Measurements from ENCODE around the gene AQP2.

The AQP2 gene

DNA sequence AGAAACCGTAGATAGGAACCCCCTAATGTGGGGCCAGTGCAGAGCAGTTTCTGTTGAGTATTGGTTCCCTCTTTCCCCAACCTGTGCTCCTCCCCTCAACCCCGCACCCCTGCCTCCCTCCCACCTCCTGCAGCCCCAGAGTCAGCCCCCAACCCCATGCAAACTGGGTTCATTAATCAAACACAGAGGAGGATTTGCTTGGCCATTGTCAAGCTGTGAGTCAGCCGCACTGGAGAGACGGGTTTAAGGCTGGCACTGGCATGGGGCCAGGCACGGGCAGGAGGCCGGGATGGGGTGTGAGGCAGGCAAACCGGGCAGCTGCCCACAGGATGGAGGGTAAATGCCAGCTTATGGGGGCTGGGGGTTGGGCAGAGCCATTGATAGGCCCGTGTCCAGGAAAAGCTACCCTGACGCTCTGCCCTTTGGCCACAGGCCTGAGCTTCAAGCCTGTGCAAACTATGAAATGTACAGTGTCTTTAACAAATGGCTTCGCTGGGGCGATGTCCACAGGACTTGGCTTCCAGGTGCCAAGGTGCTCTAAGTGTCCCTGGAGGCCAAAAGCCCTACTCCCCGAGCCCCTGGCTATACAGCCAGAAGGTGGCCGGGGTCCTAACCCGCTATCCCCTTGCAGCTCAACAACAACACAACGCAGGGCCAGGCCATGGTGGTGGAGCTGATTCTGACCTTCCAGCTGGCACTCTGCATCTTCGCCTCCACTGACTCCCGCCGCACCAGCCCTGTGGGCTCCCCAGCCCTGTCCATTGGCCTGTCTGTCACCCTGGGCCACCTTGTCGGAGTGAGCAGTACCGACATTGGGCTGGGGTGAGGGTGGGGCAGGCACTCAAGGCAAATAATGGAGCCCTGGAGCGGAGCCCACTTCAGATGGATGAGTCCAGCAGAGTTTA lies 12.6 kb downstream of the AQP2 start:
- peak in 30 of 42 donors; percentile 32 to 88 (median 60) for DNase-seq
- intact Hi-C loops (cut with DNase I), result loop anchor here (5.0 to 10.0 kb wide), 2 partner anchors 56 to 212 kb away; no protein-coding TSS in a partner anchor

DNA sequence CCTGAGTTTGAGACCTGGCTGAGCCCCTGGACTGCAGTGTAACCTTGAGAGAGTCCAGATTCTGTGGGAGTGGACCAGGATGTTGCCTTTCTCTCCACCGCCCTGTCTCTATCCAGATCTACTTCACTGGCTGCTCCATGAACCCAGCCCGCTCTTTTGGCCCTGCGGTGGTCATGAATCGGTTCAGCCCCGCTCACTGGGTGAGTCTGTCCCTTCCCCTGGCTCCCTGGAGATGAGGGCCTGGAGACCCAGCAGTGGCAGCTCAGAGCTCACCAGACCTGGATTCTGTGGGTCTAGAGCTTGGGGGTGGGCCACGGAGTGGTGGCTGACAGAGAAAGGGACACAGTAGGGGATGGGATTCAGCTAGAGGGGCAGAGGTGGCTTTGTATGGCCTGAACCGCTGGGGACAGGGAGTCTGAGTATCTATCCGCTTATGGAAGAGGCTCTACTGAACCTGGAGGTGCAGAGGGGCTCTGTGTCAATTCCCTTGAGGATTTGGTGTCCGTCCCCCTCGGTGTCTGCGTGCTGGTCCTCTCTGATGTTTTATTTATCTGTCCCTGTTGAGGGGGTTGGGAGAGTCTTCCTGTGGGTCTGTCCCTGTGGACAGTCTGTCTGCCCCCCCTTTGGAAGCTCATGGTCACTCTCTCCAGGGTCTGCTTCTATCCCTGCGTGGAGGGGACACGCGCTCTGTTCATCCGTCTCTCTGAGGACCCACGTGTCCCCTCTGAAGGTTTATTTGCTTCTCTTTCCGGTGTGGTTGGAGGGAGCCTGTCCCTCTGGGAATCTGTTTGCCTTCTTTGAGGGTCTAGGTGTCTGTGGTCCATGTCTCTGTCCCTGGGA lies 13.7 kb downstream of the AQP2 start:
- intact Hi-C loops (cut with DNase I), result loop anchor here (5.0 to 10.0 kb wide), 2 partner anchors 57 to 211 kb away; no protein-coding TSS in a partner anchor
- no peak for DNase-seq

DNA sequence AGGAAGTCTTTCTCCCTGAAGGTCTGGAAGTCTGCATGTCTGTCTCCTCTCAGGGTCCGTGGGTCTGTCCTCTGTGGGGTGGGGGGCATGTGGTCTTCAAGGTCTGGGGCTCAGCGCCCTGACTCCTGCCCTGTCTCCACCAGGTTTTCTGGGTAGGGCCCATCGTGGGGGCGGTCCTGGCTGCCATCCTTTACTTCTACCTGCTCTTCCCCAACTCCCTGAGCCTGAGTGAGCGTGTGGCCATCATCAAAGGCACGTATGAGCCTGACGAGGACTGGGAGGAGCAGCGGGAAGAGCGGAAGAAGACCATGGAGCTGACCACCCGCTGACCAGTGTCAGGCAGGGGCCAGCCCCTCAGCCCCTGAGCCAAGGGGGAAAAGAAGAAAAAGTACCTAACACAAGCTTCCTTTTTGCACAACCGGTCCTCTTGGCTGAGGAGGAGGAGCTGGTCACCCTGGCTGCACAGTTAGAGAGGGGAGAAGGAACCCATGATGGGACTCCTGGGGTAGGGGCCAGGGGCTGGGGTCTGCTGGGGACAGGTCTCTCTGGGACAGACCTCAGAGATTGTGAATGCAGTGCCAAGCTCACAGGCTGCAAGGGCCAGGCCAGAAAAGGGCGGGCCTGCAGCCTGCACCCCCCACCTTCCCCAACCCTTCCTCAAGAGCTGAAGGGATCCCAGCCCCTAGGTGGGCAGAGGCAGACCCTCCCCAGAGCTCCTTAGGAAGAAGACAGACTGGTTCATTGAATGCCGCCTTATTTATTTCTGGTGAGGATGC lies 14.5 kb downstream of the AQP2 start:
- intact Hi-C loops (cut with DNase I), result loop anchor here (5.0 to 10.0 kb wide), 3 partner anchors 58 to 210 kb away; no protein-coding TSS in a partner anchor
- peak in 1 of 42 donors; percentile 7 for DNase-seq

DNA sequence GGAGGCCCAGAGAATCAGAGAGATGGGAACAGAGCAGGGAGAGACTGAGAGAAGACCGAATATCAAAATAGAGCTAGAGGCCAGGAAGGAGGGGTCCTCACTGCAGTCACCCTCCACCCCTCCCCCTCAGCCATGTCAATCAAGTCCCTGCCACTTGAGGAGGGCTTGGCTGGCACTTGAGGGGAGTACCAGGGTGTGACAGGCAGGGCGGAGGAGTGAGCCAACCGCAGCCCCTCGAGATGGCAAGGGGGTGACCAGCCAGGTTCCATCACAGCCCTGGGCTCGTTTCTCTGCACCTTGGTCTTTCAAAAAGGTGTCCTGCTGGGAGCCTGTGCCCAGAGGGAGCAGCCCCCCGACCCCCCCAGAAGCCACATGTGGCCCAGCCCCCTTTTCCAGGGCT lies 15.3 kb downstream of the AQP2 start:
- intact Hi-C loops (cut with DNase I), result loop anchor here (2.0 to 10.0 kb wide), 4 partner anchors 91 to 209 kb away; partner anchors contain the start of gene ASIC1
- peak in 1 of 42 donors; percentile 19 for DNase-seq

DNA sequence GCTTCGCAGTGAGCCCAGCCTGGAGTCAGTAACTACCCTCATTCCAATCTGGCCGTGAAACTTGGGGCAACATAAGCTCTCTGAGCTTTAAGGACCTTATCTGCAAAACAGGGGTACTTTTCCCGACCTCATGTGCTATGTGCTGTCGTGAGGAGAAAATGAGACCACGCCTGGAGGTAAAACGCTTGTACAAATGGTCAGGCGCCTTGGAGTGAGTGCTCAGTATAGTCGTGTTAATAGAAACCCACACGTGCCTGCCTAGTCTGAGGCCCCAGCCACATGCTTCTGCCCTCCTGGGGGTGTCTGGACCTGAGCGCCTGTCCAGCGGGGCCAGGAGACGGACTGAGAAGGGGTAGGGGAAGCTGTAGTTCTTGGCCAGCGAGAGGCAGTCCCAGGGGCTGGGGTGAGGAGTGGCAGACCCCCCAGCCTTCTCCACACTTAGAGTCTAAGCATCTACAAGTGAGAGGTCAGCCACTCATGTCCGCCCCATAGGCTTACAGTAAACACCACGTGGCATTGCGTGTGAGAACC lies 16.0 kb downstream of the AQP2 start:
- intact Hi-C loops (cut with DNase I), result loop anchor here (2.0 to 10.0 kb wide), 4 partner anchors 90 to 208 kb away; partner anchors contain the start of gene ASIC1
- DNase-seq, result peak in 1 of 42 donors; percentile 30

DNA sequence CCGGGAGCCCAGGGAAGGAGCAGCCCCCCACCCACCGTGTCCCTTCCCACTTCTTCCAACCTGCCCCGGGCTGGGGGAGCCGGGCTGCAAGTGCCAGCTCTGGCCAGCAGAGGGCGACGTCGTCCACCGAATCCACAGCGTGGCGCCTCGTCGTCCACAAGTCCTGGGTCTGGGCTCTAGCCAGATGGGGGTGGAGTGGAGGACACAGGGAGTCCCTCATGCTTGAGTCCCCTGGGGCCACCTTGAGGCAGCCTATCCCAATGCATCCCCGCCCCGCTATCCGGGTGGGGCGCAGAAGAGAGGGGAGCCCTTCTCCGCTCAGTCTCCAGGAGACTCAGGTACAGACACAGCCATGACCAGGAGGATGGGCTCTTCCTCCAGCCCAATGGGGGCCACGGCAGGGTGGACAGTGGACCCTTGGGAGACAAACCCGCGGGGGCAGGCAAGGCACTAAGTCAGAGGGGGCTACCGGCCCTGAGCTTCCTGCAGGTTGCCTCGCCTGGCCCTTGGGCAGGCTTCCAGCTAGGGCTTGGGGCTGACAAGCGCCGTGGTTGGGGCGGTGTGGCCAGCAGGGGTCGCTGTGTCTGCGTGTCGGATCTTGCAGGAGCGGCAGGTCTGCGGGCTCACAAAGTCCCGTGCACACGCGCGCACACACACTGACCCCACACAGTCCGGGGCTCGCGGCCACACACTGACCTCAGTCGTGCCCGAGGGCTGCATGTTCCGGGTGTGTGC lies 16.7 kb downstream of the AQP2 start:
- DNase-seq, result peak; percentile 90 to 99 (median 96)
- intact Hi-C loops (cut with DNase I), result loop anchor here (2.0 to 10.0 kb wide), 4 partner anchors 90 to 208 kb away; partner anchors contain the start of gene ASIC1

DNA sequence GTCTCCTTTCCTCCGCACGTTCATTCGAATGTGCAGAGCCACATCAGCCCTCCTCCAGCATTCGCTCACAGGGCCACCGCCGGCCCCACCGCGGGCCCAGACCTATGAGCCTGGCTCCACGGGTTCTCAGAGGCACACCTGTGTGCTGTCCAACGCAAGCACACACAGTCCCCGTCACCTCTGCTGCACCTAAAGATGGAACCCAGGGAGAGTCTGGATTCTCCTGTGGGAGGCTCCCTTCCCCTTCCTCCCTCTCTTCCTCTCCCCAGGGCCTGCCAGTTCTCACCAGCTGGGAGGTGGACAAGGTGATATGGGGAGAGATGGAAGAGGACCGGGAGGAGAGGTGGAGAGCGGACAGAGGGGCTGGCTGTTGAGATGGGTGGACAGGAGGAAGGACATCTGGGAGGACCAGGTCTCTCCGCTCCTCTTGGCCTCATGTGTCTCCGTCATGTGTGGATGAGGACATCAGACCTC lies 17.3 kb downstream of the AQP2 start:
- intact Hi-C loops (cut with DNase I), result loop anchor here (2.0 to 10.0 kb wide), 4 partner anchors 89 to 207 kb away; partner anchors contain the start of gene ASIC1
- no peak for DNase-seq

DNA sequence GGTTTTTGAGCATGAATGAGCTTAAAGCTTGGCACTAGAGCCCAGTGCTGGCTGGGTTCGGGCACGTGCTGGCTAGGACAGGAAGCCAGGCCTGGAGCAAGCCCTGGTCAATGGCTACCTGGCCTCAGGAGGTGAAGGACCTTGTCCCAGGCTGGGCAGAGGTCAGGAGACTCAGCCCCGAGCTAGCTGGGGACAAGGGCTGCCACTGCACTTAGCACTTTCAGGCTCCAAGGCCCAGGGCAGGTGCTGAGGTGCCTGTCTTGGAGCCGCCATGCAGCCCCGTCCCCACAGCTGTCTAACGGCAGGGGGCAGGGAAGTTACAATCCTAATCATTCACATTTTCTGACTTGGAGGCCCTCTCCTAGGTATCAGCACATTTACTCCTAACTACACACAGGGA lies 17.9 kb downstream of the AQP2 start:
- intact Hi-C loops (cut with DNase I), result loop anchor here (5.0 to 10.0 kb wide), 2 partner anchors 101 to 206 kb away; no protein-coding TSS in a partner anchor
- peak in 2 of 42 donors; percentile 26 to 34 for DNase-seq

DNA sequence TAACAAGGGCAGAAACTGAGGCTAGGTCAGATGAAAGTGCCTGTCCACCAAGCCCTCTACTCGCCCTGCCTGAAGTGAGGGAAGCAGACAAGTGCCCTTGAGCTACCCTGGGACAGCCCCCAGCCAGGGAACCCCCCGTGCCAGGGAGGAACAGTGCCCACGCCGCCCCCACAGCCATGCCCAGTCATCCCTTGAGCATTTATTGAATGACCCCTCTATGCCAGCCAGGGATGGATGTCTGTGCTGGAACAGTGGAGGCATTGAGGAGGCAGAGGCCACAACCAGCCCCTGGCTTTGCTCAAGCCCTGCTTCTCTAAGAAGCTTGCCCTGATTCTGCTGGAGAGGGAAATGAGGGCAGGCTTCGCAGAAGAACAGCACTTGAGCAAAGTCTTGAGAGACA lies 18.5 kb downstream of the AQP2 start:
- peak; percentile 33 to 88 (median 68) for DNase-seq
- intact Hi-C loops (cut with DNase I), result loop anchor here (5.0 to 10.0 kb wide), 2 partner anchors 102 to 206 kb away; no protein-coding TSS in a partner anchor

DNA sequence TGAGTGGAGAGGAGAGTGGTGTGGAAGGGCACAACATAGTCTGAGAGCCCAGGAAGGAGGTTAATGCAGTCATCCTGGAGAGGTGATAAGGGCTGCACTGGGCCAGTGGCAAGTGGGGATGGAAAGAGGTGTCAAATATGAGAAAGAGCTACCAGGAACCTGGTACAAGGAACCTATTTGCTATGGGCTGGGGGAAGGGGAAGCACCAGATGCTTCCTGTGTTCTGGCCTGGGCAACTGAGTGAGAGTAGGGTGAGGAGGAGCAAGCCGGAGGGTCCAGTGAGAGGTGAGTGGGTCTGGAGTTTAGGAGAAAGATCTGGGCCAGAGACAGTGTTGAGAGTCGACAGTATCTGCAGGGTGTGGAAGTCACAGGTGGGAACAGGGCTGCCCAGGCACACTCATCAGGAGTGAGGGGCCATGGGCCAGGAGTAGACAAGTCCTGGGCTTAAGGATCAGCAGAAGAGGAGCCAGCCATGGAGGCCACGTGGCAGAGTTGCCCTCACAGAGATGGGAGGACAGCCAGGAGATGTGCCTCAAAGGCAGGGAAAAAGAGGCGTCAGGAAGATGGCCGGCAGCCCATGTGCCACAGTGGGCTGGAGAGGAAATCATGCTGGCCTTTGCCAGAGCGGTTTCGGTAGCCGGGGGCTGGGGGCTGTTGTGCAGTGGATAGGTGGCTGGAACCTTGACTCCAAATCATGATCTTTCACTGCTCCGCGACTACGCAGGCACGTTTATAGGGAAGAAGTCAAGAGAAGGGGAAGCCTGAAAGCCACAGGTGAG lies 19.3 kb downstream of the AQP2 start:
- DNase-seq, result peak in 3 of 42 donors; percentile 23 to 47 (median 32)
- intact Hi-C loops (cut with DNase I), result loop anchor here (5.0 to 10.0 kb wide), 3 partner anchors 55 to 205 kb away; partner anchors contain the start of gene RACGAP1

DNA sequence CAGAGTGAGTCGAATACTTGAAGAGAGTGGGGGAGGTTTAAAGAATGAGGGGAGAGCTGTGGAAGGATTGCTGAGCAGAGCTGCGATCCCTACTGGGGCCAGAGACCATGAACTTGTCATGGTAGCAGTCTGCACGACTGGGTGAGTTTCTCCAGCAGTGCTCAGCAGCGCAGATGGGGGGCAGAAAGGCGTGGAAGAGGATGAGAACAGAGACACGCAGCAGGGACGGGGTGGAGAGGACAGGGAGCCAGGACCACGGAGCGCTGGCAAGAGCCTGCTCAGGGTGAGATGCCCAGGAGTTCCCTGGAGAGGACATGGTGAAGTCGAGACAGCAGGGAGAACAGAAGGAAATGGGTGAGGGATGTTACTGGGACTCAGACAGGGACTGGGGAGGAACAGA lies 20.1 kb downstream of the AQP2 start:
- intact Hi-C loops (cut with DNase I), result loop anchor here (10.0 kb wide), 1 partner anchor 54 kb away; the partner anchor contains the start of gene RACGAP1
- peak in 1 of 42 donors; percentile 36 for DNase-seq

DNA sequence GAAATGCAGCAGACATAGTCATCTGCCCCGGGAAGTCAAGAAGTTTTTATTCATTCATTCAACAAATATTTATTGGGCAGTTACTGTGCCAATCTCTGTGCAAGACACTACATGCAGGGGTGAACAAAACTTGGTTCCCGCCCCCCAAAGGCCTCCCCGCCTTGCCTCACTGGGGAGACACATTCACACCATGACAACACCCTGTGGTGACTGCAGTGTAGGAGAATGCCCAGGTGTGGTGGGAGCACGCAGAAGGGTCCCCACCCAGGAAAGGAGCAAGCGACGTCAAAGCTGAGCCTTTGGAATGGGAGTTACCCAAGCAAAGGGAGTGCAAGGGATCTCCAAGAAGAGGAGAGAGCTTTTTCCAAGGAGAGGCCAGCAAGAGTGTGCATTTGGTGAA lies 20.6 kb downstream of the AQP2 start:
- intact Hi-C loops (cut with DNase I), result loop anchor here (10.0 kb wide), 1 partner anchor 54 kb away; the partner anchor contains the start of gene RACGAP1

DNA sequence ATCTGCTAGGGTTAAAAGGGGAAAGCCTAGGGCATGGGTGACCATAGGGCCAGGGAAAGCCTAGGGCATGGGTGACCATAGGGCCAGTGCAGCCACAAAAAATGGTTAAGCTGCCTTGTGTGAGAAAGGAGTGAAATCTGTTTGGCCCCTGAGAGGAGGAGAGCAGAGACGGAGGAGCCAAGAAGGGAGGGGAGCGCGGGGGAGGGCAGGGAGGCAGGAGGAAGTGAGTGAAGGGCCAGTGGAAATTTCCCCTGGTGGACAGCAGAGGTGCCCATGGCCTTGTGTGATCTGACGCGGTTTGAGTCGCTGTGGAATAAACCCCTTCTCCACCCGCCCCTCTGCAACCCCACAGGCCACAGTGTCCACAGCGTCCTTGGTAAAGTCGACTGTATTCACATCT lies 21.6 kb downstream of the AQP2 start:
- peak in 8 of 42 donors; percentile 17 to 72 (median 44) for DNase-seq
- intact Hi-C loops (cut with DNase I), result loop anchor here (10.0 kb wide), 1 partner anchor 53 kb away; the partner anchor contains the start of gene RACGAP1

More for the DNA sequence above, 20.6 kb downstream of the AQP2 start:
- DNase-seq, result no peak

DNA sequence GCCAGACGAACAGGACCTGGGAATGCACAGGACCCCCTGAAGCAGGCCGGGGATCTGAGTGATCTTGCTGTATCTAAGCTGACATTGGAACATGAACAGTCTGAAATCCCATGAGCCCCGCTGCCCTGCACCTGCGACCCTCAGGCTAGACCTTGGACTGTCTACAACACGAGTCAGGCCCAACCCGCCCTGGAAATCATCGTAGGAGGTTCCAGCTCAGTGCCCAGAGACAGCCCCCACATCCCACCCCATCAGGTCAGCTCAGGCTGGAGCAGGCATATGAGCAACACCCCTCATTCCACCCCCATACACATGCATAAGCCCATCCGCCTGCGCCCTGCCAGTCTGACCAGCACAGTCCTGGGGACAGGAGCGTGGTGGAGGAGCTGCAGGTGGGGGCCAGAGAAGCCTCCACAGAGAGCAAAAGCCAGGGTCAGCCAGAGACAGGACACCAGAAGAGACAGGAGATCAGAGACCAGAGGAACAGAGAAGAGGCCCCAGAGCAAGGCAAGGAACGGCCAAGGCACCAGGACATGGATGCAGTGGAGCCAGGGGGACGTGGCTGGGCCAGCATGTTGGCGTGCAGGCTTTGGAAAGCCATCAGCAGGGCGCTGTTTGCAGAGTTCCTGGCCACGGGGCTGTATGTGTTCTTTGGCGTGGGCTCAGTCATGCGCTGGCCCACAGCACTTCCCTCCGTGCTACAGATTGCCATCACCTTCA lies 22.3 kb downstream of the AQP2 start, which contains the start of gene AQP6:
AQP6 (plus strand) TSS at position 307 of the 720 bp plus-strand sequence; CDS start at position 534, 227 bp downstream.
- peak in 2 of 42 donors; percentile 9 to 35 for DNase-seq
- intact Hi-C loops (cut with DNase I), result loop anchor here (10.0 kb wide), 1 partner anchor 52 kb away; the partner anchor contains the start of gene RACGAP1

DNA sequence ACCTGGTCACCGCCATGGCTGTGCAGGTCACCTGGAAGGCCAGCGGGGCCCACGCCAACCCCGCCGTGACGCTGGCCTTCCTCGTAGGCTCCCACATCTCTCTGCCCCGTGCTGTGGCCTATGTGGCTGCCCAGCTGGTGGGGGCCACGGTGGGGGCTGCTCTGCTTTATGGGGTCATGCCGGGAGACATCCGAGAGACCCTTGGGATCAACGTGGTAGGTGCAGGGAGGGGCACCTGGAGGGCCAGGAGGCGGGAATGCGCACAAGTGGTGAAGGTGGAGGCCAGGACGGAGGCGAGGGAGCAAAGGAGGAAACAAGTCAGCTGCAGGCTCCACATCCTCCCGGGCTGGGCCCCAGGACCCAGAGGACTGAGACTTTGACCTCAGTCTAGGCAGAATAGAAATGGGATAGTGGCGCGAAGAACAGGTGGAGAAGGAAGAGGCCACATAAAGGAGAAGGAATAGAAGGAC lies 22.9 kb downstream of the AQP2 start:
- DNase-seq, result no peak
- intact Hi-C loops (cut with DNase I), result loop anchor here (10.0 kb wide), 1 partner anchor 51 kb away; the partner anchor contains the start of gene RACGAP1
